LNCaP clone FGC (cell line): Measurements from ENCODE around the gene ANO4.

Source experiments
- DNase-seq: peaks from one replicate; pipeline ENCODE4 v3.0.0-alpha.2; 2011; ENCODE audit warnings: low read depth
- H3K4me3 ChIP-seq: 2 replicates; pipeline ENCODE4 v1.5.1; 2011; ENCODE audit warnings: mild to moderate bottlenecking, low read depth, low read length, control low read depth
- CTCF ChIP-seq: IDR thresholded peaks from 2 replicates; pipeline ENCODE4 v1.5.1; 2012; ENCODE audit warnings: mild to moderate bottlenecking; ENCODE audit not compliant: control insufficient read depth, insufficient read depth; ENCODE audit errors: extremely low read depth

The ANO4 gene

GRCh38 chr12:100830003-100830795 lies 35.6 kb downstream of the ANO4 start:
- TF ChIP-seq CTCF: no peak
- DNase-seq: no peak
- H3K4me3 ChIP-seq: no peak overlapping the region

GRCh38 chr12:100833282-100833681 lies 38.7 kb downstream of the ANO4 start:
- no peak overlapping the region for H3K4me3 ChIP-seq
- no peak for DNase-seq
- TF ChIP-seq CTCF: no peak

GRCh38 chr12:100840748-100841147 lies 46.2 kb downstream of the ANO4 start:
- no peak for DNase-seq

GRCh38 chr12:100842156-100842555 lies 47.6 kb downstream of the ANO4 start:
- H3K4me3 ChIP-seq: no peak overlapping the region
- DNase-seq: no peak
- TF ChIP-seq CTCF: no peak

More at GRCh38 chr12:100840748-100841147, 46.2 kb downstream of the ANO4 start:
- no peak overlapping the region for H3K4me3 ChIP-seq
- no peak for TF ChIP-seq CTCF

GRCh38 chr12:100843061-100843460 lies 48.5 kb downstream of the ANO4 start:
- H3K4me3 ChIP-seq: no peak overlapping the region
- no peak for TF ChIP-seq CTCF
- no peak for DNase-seq

- TF ChIP-seq CTCF: no peak
- H3K4me3 ChIP-seq: no peak overlapping the region
- DNase-seq: no peak
Observed at GRCh38 chr12:100845095-100845494, 50.5 kb downstream of the ANO4 start.

GRCh38 chr12:100851637-100852036 lies 57.1 kb downstream of the ANO4 start:
- TF ChIP-seq CTCF: no peak
- DNase-seq: no peak
- no peak overlapping the region for H3K4me3 ChIP-seq
